Heart left ventricle (tissue), 13 donors: ENCODE data around the gene PURB.
"Not testable (repeated sequence)": the region's sequence is repeated elsewhere in the genome, so short reads cannot be mapped to it uniquely, and the experiment has no call there.

Experiments used
- CTCF ChIP-seq, 12 donors: fragments of 200-600 bp; sonication (generic) in 4 of 12; IDR thresholded peaks; one replicate each; pipeline versions ENCODE4 v1.5.0 to v1.8.0; 2018 to 2022; ENCODE audit warnings: antibody characterized with exemption in 12 of 12, mild to moderate bottlenecking in 5 of 12
- POLR2A ChIP-seq, 2 donors: fragments of 450-650 bp; IDR thresholded peaks; one replicate each; pipeline ENCODE4 v1.6.1; 2017; ENCODE audit warnings: antibody characterized with exemption in 2 of 2, mild to moderate bottlenecking in 2 of 2, moderate library complexity in 2 of 2
- donor health status: ischemic (EF 13 %, LVEDD 7.1; RV severe dilation, severe dysfunction).
- donor health status: DM: no; HTN: yes; CAD: no.
- donor health status: DM: no; HTN: no; CAD: no.
- donor health status: ischemic (EF 25% LVEDD 6.9; RV normal size, moderate dysfunction).
- donor health status: ischemic (EF 25% LVEDD 5.7; RV mildly dilated, moderate dysfunction).
- donor health status: ischemic (EF 35%, LVEDD 5.7; RV mildly dilated, moderate dysfunction).
- donor health status: nonischemic (EF 11% LVEDD 7.7; RV severe dilation, severe dysfunction).
- donor health status: DM: yes; HTN: yes; CAD: no.
- donor health status: PGD.
- donor health status: ischemic (EF 29% LVEDD 5.4; RV normal size, mild dysfunction).
- donor health status: nonischemic (EF 23%, LVEDD 6.1; RV moderate dilation, normal function).

- not testable (repeated sequence) for TF ChIP-seq CTCF, POLR2A (IDR thresholded peaks at IDR 0.05)
Observed at GRCh38 chr7:44861949-44862348, 23.4 kb downstream of the PURB start.
